Fibroblast of lung (primary cell): Measurements from ENCODE around the gene VKORC1L1.

Experiments used
- CTCF ChIP-seq, 2 donors: IDR thresholded peaks in 1 of 2; conservative IDR thresholded peaks in 1 of 2; 1 replicate in 1 of 2; 2 replicates in 1 of 2; pipeline ENCODE4 v1.5.1; 2011 to 2012; ENCODE audit warnings: low read length in 2 of 2, control low read depth in 1 of 2, inconsistent platforms in 1 of 2, low read depth in 1 of 2, mild to moderate bottlenecking in 1 of 2
- EZH2 ChIP-seq: IDR thresholded peaks from 2 replicates; pipeline ENCODE4 v1.5.1; 2012; ENCODE audit warnings: low read length, control low read depth, mild to moderate bottlenecking; ENCODE audit errors: missing control alignments

DNA sequence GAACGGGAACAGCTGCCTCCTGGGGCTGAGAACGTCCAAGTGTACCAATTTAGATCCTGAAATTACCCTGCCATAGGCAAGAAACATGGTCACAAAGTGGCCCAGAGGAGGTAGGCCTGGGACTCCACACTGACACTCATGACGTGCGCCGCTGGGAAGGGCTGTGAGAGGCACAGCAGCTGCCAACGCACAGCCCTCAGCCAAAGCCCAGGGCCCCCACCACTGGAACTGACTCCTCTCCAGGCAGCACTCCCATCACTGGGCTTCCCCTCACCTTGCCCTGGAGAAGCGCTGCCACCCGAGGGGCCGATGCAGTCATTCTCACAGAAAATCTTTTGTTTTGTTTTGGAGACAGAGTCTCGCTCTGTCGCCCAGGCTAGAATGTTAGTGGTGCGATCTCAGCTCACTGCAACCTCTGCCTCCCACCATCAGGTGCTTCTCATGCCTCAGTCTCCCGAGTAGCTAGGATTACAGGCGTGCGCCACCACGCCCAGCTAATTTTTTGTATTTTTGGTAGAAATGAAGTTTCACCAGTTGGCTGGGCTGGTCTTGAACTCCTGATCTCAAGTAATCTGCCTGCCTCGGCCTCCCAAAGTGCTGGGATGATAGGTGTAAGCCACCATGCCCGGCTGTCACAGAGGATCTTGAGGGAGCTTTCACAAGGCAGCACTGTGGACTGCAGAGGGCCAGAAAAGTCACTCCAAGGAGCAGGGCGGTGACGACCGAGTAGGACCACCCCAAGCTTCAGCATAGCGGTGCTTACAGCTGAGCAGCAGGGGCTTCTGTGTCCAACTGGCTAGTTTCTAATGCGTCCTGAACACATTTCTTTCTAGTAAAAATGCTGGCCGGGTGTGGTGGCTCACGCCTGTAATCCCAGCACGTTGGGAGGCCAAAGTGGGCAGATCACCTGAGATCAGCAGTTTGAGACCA, 95.6 kb downstream of the VKORC1L1 start:
- TF ChIP-seq CTCF (conservative IDR thresholded peaks at IDR 0.05 in 1 of 2, IDR thresholded peaks at IDR 0.05 in 1 of 2; ENCODE audit: low read depth in 1 of 2, low read length in 2 of 2) (no peak), EZH2 (no peak)
